ENCODE measurements around the gene MVB12B.
"Not testable (repeated sequence)": the region's sequence is repeated elsewhere in the genome, so short reads cannot be mapped to it uniquely, and the experiment has no call there.

Gene MVB12B

GRCh38 chr9:126540398-126540797, 213.8 kb downstream of the MVB12B start:
- DNase-seq = not testable (repeated sequence)

- DNase-seq = no peak
Measured at GRCh38 chr9:126543490-126543889, 216.9 kb downstream of the MVB12B start.

DNA sequence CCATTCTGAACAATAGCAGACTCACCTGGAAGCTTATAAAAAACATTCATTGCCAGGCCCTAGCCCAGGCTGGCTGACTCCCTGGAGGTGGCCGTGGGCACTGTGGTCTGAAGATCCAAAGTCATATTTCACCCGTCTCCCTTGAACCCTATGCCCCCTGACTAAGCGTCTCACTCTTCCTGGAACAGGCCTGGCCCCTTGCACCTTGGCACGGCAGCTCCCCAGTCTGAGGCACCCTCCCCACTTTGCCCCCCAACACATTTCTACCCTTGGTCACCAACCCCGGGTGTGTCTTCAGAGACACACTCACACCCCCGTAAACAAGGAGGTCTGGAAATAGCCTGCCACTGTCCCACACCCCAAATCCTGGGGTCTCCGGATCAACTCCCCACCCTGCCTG, 218.5 kb downstream of the MVB12B start:
- DNase-seq = no peak

DNA sequence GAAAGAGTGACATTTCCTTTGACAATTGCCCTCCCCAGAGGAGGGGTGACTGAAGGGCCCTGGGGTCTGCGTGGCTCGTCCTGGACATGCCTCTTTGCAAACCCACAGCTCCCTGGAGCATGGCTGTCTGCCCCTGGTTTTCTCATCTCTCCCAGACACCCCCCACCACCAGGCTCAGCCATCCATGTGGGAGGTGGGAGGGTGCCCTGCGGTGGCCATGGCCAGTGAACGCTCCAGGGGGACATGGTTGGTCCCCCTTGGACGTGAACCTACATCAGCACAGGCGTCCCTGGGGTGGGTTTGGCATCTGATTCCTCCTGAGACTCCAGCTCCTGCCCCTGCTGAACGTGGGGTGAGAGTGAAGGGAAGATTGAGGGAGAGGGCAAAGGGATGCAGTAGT, 219.4 kb downstream of the MVB12B start:
- no peak for DNase-seq

DNA sequence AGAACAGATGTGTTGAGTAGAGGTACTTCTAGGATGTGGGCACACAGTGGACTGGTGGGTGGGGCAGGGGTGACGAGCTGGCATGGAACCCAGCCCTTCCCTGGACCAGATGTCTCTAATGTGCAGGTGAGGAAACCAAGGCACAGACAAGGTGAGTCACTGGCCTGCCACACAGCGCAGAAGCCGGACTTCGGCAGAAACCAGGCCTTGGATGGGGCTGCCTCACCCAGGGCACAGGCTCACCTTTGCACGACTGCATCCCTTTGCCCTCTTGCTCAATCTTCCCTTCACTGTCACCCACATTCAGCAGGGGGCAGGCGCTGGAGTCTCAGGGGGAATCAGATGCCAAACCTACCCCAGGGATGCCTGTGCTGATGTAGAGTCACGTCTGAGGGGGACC, 221.7 kb downstream of the MVB12B start:
- no peak for DNase-seq

- no peak for DNase-seq
Measured at GRCh38 chr9:126549246-126550006, 222.8 kb downstream of the MVB12B start.

DNA sequence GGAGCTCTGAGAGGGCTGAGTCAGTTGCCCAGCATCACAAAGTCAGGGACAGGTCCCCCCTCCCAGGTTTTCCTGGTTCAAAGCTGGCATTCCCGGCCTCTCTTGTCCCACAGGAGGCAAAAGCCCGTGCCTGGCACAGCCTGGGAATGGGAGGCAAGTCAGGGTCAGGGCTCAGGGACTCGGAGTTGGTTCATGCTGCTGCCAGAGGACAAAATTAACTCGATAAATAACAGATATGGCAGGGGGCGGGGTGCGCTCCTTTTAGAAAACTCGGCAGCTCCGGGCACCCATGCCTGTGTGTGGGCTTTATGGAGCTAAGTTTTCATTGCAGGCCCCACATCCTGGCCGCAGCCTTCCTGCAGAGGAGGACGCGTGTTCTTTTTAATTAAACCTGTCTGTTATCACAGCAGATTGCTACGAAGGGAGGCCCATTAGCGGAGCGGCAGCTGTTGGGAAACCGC, 224.3 kb downstream of the MVB12B start:
- no peak for DNase-seq

DNA sequence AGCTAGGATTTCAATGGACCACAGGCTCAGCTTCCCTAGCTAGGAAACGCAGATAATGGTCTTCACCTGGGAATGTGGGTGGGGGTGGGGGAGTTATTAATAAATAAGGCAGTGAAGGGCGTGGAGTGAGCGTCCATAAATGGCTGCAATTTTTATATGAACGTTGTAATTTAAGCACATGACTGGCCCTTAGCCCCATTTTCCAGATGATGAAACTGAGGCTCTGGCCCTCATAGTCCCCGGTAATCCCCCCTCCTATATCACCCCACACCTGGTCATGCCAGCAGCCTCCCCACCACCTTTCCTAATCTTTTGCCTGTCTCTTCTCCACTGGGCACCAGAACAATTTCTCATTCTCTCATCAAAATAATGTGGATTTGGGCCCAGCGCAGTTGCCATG, 225.2 kb downstream of the MVB12B start:
- DNase-seq = no peak

GRCh38 chr9:126554292-126554691, 227.7 kb downstream of the MVB12B start:
- no peak for DNase-seq

GRCh38 chr9:126555421-126555820, 228.8 kb downstream of the MVB12B start:
- DNase-seq = peak in 3 of 4 experiments; percentile 30 to 42 (median 32)
